Activated CD4-positive, alpha-beta T cell treated with anti-CD3 and anti-CD28 coated beads for 24 hours (primary cell): Measurements from ENCODE around the gene FRMD7.

Experiments used
- DNase-seq, 2 donors: peaks; one replicate each; pipeline ENCODE4 v3.0.0-alpha.2; 2020; ENCODE audit warnings: low read depth in 2 of 2

FRMD7 gene

DNA sequence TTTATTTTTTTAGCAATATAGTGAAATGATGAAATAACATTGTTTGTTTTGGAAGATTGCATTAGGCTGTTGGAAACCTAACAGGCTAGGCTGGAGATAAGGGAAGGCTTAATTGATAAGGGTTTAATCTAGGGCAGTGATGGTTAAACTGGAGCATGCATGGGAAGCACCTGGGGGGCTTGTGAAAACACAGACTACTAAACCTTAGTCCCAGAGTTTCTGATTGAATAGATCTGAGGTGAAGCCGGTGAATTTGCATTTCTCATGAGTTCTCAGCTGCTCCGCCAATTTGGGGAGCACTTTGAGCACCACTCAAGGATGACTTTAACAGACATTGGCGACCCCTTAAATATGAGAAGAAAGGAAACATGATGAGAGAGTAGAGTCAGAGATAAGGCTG lies 93.2 kb downstream of the FRMD7 start:
- DNase-seq, result no peak

DNA sequence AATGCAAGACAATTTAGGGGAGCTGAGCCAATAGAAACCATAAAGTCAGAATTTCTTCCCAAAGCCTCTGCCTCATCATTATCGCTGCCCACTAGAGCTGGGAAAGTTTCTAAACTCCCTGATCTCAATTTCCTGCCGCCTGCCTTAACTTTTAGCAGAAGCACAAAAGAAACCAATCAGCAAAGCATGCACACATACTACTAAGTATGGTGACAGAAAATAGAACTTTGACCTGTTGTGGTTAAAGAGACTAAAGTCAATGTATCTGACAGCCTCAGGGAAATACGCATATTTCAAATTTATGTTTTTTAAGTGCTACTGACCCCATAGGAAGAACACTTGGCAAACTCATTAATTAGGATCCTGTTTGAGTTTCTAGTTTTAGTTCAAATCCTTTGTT lies 94.7 kb downstream of the FRMD7 start:
- DNase-seq, result no peak

DNA sequence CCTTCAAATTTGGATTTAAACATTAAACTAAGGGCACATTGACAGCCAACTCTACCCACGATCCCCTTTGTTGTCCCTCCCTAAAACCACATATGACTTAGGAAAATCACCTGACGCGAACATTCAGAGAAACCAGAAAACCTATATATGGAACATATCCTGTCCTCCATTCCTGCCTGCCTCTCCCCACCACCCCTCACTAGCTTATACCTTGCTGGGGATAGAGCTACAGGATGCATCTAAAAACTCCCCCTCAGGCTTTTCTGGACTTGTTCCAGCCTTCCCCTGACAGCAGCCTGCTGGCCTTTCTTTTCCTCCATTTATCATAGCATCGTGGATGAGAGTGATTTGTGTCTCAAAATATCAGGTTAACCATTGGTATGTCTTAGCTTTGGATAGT lies 96.0 kb downstream of the FRMD7 start:
- DNase-seq, result no peak

DNA sequence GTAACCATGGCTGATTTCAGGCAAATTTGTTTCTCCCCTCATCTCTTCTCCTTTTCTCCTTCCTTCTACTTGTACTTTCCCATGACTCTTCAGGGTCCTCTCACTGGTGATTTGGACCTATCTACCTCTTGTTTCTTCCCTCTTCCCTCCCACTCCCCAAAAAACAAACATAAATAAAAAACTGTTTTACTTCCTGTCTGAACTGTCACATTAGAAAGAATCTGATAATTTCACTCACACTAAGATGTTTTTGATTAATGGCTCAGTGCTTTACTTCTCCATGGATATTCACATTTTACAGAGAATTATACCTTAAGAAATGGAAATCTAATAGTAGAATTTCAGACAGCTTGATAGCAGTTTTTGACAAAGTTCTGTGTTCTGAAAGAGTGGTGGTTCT lies 97.6 kb downstream of the FRMD7 start:
- no peak for DNase-seq
